ENCODE measurements around the gene PIN1. TPM values are rescaled to one million over a fixed set of nuclear protein-coding genes. Genes with fewer than 3 reads are reported as not detected.

PIN1 gene
- polyA plus RNA-seq, 3 donors, result 67.4 to 79.8 (median 68.3) TPM

DNA sequence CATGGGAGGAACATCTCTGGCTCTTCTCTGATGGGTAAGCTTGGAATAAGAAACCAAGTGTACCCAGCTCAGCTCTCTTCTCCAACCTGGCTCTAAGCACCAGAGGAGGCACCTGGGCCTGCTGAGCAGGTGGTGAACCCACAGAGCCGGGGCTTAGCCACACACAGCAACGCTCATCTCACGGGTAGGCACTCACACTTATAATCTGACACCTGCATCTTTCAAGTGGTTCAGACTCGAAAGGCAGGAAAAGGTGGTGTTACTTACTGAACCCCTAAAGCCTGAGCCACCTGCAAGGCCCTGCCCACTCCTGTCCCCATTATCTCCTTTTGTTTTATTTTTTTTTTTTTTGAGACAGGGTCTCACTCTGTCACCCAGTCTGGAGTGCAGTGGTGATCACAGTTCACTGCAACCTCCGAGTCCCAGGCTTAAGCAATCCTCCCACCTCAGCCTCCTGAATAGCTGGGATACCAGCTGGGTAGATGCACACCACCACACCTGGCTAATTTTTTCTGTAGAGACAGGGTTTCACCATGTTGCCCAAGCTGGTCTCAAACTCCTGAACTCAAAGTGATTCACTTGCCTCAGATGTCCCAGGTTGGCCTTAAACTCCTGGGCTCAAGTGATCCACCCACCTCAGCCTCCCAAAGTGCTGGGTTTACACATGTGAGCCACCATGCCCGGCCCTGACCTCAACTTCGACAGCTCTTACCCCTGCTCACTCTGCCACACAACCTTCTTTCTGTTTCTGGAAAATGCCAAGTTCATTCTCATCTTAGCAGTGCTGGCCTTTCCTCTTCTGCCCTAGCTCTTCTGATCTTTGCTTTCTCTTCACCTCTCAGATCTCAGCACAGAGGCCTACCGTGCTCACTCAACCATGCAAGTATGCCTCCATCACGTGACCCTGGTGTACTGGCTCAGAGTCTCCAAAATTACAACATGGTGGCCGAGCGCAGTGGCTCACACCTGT is 26.0 kb upstream of the PIN1 start:
- no peaks in the 10 kb centered on the region for H3K9me3 Mint-ChIP-seq
- DNase-seq, result no peak

More for the DNA sequence above, 26.0 kb upstream of the PIN1 start:
- no peak overlapping the region for H3K27ac ChIP-seq (ENCODE audit: low read depth in 1 of 2, low read length in 2 of 2)
- no peak for TF ChIP-seq CTCF (IDR thresholded peaks at IDR 0.05)
- intact Hi-C loops (cut with micrococcal nuclease), result no loop called here
- WGBS (ENCODE audit: insufficient coverage), result 92% methylated on average over 9 of the region's 11 CpGs
- Mint-ChIP-seq H3K36me3 (peaks cover 45 to 71% of the 10 kb centered on the region in 2 donors), H3K4me3 (no peak overlapping the region), H3K4me1 (no peaks in the 10 kb centered on the region), H3K27me3 (ENCODE audit: low read depth in 3 of 3) (peaks cover 0 to 2% (median 0%) of the 10 kb centered on the region in 3 donors), H3K27ac (peak overlapping the region in 2 of 7 donors; percentile 9 to 73)
- no peak overlapping the region for H2AFZ ChIP-seq (ENCODE audit: insufficient read depth, low read depth, low read length, poor library complexity, severe bottlenecking)
- H4K20me1 ChIP-seq (ENCODE audit: insufficient read depth, low read length), result no peaks in the 10 kb centered on the region
- no peak overlapping the region for H3K4me3 ChIP-seq (replicated peaks in 1 of 3; ENCODE audit: low read depth in 2 of 3, low read length in 3 of 3)
- H3K9ac ChIP-seq (ENCODE audit: insufficient read depth, low read length, poor library complexity, severe bottlenecking), result no peak overlapping the region
- H3K4me1 ChIP-seq (ENCODE audit: control insufficient read depth in 1 of 2, insufficient read depth in 2 of 2, low read length in 2 of 2), result no peaks in the 10 kb centered on the region
- peaks cover 41 to 71% of the 10 kb centered on the region in 2 donors for H3K36me3 ChIP-seq (replicated peaks in 1 of 2; ENCODE audit: control insufficient read depth in 1 of 2, insufficient read depth in 2 of 2, low read length in 2 of 2)
- H3K9me3 ChIP-seq (replicated peaks in 1 of 2; ENCODE audit: control insufficient read depth in 1 of 2, insufficient read depth in 1 of 2, low read length in 2 of 2), result no peaks in the 10 kb centered on the region
- H3K27me3 ChIP-seq (ENCODE audit: control insufficient read depth in 2 of 2, insufficient read depth in 2 of 2, low read length in 2 of 2), result no peaks in the 10 kb centered on the region
- no peak overlapping the region for H3K4me2 ChIP-seq (replicated peaks; ENCODE audit: extremely low read depth, low read length, poor library complexity, severe bottlenecking)
- H3K79me2 ChIP-seq (ENCODE audit: insufficient read depth, low read length), result peaks cover 10% of the 10 kb centered on the region

All from CD14-positive monocyte (primary cell).